ENCODE measurements around the gene SLC26A9. TPM values are rescaled to one million over a fixed set of nuclear protein-coding genes. Genes with fewer than 3 reads are reported as not detected.

The SLC26A9 gene
- total RNA-seq, 1 experiment from 2014 or later = not detected

GRCh38 chr1:205947024-205947423, 3.8 kb upstream of the SLC26A9 start:
- H3K27me3 ChIP-seq (ENCODE audit: control insufficient read depth, insufficient read depth, low read length) = peaks cover 14% of the 10 kb centered on the region; the same call in 1 of the 2 replicates
- CTCF ChIA-PET = no interaction called here
- TF ChIP-seq SIN3A (IDR thresholded peaks at IDR 0.05; ENCODE audit: borderline replicate concordance, insufficient read depth, low read depth, low read length) (no peak), TCF7L2 (IDR thresholded peaks at IDR 0.05; ENCODE audit: low read depth, low read length) (no peak), CTCF (IDR thresholded peaks at IDR 0.05) (no peak), POLR2AphosphoS5 (IDR thresholded peaks at IDR 0.05; ENCODE audit: low read depth, low read length) (no peak)
- TF ChIP-seq, protein P1, sequence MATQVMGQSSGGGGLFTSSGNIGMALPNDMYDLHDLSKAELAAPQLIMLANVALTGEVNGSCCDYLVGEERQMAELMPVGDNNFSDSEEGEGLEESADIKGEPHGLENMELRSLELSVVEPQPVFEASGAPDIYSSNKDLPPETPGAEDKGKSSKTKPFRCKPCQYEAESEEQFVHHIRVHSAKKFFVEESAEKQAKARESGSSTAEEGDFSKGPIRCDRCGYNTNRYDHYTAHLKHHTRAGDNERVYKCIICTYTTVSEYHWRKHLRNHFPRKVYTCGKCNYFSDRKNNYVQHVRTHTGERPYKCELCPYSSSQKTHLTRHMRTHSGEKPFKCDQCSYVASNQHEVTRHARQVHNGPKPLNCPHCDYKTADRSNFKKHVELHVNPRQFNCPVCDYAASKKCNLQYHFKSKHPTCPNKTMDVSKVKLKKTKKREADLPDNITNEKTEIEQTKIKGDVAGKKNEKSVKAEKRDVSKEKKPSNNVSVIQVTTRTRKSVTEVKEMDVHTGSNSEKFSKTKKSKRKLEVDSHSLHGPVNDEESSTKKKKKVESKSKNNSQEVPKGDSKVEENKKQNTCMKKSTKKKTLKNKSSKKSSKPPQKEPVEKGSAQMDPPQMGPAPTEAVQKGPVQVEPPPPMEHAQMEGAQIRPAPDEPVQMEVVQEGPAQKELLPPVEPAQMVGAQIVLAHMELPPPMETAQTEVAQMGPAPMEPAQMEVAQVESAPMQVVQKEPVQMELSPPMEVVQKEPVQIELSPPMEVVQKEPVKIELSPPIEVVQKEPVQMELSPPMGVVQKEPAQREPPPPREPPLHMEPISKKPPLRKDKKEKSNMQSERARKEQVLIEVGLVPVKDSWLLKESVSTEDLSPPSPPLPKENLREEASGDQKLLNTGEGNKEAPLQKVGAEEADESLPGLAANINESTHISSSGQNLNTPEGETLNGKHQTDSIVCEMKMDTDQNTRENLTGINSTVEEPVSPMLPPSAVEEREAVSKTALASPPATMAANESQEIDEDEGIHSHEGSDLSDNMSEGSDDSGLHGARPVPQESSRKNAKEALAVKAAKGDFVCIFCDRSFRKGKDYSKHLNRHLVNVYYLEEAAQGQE (IDR thresholded peaks at IDR 0.05; ENCODE audit: insufficient read depth in 1 of 2, low read depth in 2 of 2, low read length in 1 of 2) = no peak
- in situ Hi-C loops (cut with HindIII; ENCODE audit: low pct_unique_long_range_greater_than_20kb, low sequenced_read_pairs) = no loop called here
- intact Hi-C loops (cut with micrococcal nuclease; ENCODE audit: unreplicated experiment) = no loop called here
- H3K36me3 ChIP-seq (ENCODE audit: control insufficient read depth, insufficient read depth, low read length) = no peaks in the 10 kb centered on the region
- no peak overlapping the region for H3K27ac ChIP-seq (ENCODE audit: low read length)
- no peak for DNase-seq (ENCODE audit: low read depth, low spot score)
- POLR2A ChIA-PET = no interaction called here
- no TSS peak for BruUV-seq (replicated peaks)
- H3K4me3 ChIP-seq (ENCODE audit: low read depth in 2 of 2, low read length in 2 of 2) = no peak overlapping the region
- no peaks in the 10 kb centered on the region for H3K9me3 ChIP-seq (ENCODE audit: control insufficient read depth, insufficient read depth, low read depth, low read length)
- ATAC-seq = no peak
- no peaks in the 10 kb centered on the region for H3K4me1 ChIP-seq (ENCODE audit: control insufficient read depth, insufficient read depth, low read length)

DNA sequence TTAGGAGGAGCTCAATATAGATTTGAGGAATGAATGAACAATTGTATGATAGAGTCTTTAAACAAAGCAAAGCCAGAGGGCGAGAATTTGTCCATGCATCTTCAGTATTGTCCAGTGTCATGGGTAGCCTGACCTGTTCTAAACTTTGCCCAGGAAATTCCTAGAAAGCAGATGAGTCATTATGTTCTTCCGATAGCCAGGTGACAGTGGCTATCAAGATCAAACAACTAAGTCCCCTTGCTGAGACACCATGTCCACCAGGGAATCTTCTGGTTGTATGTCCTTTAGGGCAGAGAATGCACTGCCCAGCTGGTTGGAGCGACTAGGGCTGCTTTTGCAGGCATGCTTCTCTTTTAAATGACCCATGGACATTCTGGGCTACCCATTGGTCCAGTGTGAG, 1.8 kb upstream of the SLC26A9 start:
- CTCF ChIA-PET = no interaction called here
- H3K36me3 ChIP-seq (ENCODE audit: control insufficient read depth, insufficient read depth, low read length) = no peaks in the 10 kb centered on the region
- in situ Hi-C loops (cut with HindIII; ENCODE audit: low pct_unique_long_range_greater_than_20kb, low sequenced_read_pairs) = no loop called here
- TF ChIP-seq, protein P1 (IDR thresholded peaks at IDR 0.05; ENCODE audit: insufficient read depth in 1 of 2, low read depth in 2 of 2, low read length in 1 of 2) = no peak
- no peak for TF ChIP-seq POLR2AphosphoS5 (IDR thresholded peaks at IDR 0.05; ENCODE audit: low read depth, low read length)
- no peak for TF ChIP-seq TCF7L2 (IDR thresholded peaks at IDR 0.05; ENCODE audit: low read depth, low read length)
- TF ChIP-seq SIN3A (IDR thresholded peaks at IDR 0.05; ENCODE audit: borderline replicate concordance, insufficient read depth, low read depth, low read length) = no peak
- no peak for TF ChIP-seq CTCF (IDR thresholded peaks at IDR 0.05)
- ATAC-seq (no peak), DNase-seq (ENCODE audit: low read depth, low spot score) (no peak)
- H3K27ac ChIP-seq (ENCODE audit: low read length) = no peak overlapping the region
- no peaks in the 10 kb centered on the region for H3K4me1 ChIP-seq (ENCODE audit: control insufficient read depth, insufficient read depth, low read length)
- H3K9me3 ChIP-seq (ENCODE audit: control insufficient read depth, insufficient read depth, low read depth, low read length) = no peaks in the 10 kb centered on the region
- no peak overlapping the region for H3K4me3 ChIP-seq (ENCODE audit: low read depth in 2 of 2, low read length in 2 of 2)
- POLR2A ChIA-PET = no interaction called here
- intact Hi-C loops (cut with micrococcal nuclease; ENCODE audit: unreplicated experiment) = no loop called here
- no TSS peak for BruUV-seq (replicated peaks)
- peaks cover 14% of the 10 kb centered on the region; the same call in 1 of the 2 replicates for H3K27me3 ChIP-seq (ENCODE audit: control insufficient read depth, insufficient read depth, low read length)
